HEK293T (cell line): ENCODE results near the gene BICC1.

ENCODE experiments used
- CTCF ChIA-PET: fragments of 350-600 bp; formaldehyde crosslinking; extraction: SDS; loops from one replicate; lab custom pipeline; 2021; ENCODE audit warnings: antibody characterized with exemption, inconsistent platforms; lab: Yijun Ruan, JAX
- POLR2A ChIA-PET: fragments of 350-600 bp; formaldehyde crosslinking; extraction: SDS; loops from one replicate; lab custom pipeline; 2020; ENCODE audit warnings: antibody characterized with exemption, inconsistent platforms; lab: Yijun Ruan, JAX
- DNase-seq: peaks from one replicate; pipeline ENCODE4 v3.0.0; 2012; ENCODE audit warnings: mixed read lengths; ENCODE audit errors: extremely low spot score
- ARNT ChIP-seq: fragments of 450-650 bp; IDR thresholded peaks from 2 replicates; pipeline ENCODE4 v1.6.1; 2017; ENCODE audit warnings: mild to moderate bottlenecking
- BHLHE40 ChIP-seq: fragments of 450-650 bp; IDR thresholded peaks from 2 replicates; pipeline ENCODE4 v1.6.1; 2016; ENCODE audit warnings: mild to moderate bottlenecking, moderate library complexity, borderline replicate concordance
- CTBP1 ChIP-seq: fragments of 450-650 bp; IDR thresholded peaks from 2 replicates; pipeline ENCODE4 v1.6.1; 2016; ENCODE audit warnings: borderline replicate concordance
- ELF4 ChIP-seq: fragments of 450-650 bp; IDR thresholded peaks from 2 replicates; pipeline ENCODE4 v1.6.1; 2017; ENCODE audit warnings: antibody characterized with exemption
- FOXA1 ChIP-seq: fragments of 450-650 bp; IDR thresholded peaks from 2 replicates; pipeline ENCODE4 v1.6.1; 2016; ENCODE audit warnings: mild to moderate bottlenecking
- FOXK2 ChIP-seq: fragments of 450-650 bp; IDR thresholded peaks from 2 replicates; pipeline ENCODE4 v1.6.1; 2016; ENCODE audit warnings: mild to moderate bottlenecking
- FOXM1 ChIP-seq: fragments of 450-650 bp; IDR thresholded peaks from 2 replicates; pipeline ENCODE4 v1.6.1; 2017; ENCODE audit warnings: mild to moderate bottlenecking, borderline replicate concordance
- HDGF ChIP-seq: fragments of 450-650 bp; IDR thresholded peaks from 2 replicates; pipeline ENCODE4 v1.6.1; 2017; ENCODE audit warnings: antibody characterized with exemption, borderline replicate concordance
- L3MBTL2 ChIP-seq: fragments of 450-650 bp; conservative IDR thresholded peaks from 2 replicates; pipeline ENCODE4 v1.6.1; 2016; ENCODE audit warnings: mild to moderate bottlenecking
- LEF1 ChIP-seq: fragments of 450-650 bp; IDR thresholded peaks from 2 replicates; pipeline ENCODE4 v1.6.1; 2017; ENCODE audit warnings: mild to moderate bottlenecking, borderline replicate concordance
- NFRKB ChIP-seq: fragments of 450-650 bp; IDR thresholded peaks from 2 replicates; pipeline ENCODE4 v1.6.1; 2016; ENCODE audit warnings: mild to moderate bottlenecking, moderate library complexity
- SP1 ChIP-seq: fragments of 450-650 bp; IDR thresholded peaks from 2 replicates; pipeline ENCODE4 v1.6.1; 2017
- SUZ12 ChIP-seq: fragments of 450-650 bp; IDR thresholded peaks from 2 replicates; pipeline ENCODE4 v1.6.1; 2016; ENCODE audit warnings: mild to moderate bottlenecking
- TARDBP ChIP-seq: fragments of 450-650 bp; IDR thresholded peaks from 2 replicates; pipeline ENCODE4 v1.6.1; 2016
- ZNF384 ChIP-seq: fragments of 450-650 bp; IDR thresholded peaks from 2 replicates; pipeline ENCODE4 v1.6.1; 2016
- TF ChIP-seq, protein P1 (sequence below): fragments of 450-650 bp; IDR thresholded peaks from 2 replicates; pipeline ENCODE4 v1.6.1; 2016

Gene BICC1

GRCh38 chr10:58721601-58722281 lies 209.1 kb downstream of the BICC1 start:
- DNase-seq: no peak
- POLR2A ChIA-PET: no interaction called here
- TF ChIP-seq CTBP1 (no peak), SUZ12 (no peak), L3MBTL2 (no peak), NFRKB (no peak), LEF1 (no peak), HDGF (no peak), ARNT (no peak), FOXM1 (no peak), FOXA1 (no peak), ZNF384 (no peak), SP1 (no peak), ELF4 (no peak), FOXK2 (no peak), TARDBP (no peak)
- TF ChIP-seq, protein P1, sequence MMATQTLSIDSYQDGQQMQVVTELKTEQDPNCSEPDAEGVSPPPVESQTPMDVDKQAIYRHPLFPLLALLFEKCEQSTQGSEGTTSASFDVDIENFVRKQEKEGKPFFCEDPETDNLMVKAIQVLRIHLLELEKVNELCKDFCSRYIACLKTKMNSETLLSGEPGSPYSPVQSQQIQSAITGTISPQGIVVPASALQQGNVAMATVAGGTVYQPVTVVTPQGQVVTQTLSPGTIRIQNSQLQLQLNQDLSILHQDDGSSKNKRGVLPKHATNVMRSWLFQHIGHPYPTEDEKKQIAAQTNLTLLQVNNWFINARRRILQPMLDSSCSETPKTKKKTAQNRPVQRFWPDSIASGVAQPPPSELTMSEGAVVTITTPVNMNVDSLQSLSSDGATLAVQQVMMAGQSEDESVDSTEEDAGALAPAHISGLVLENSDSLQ: no peak
- CTCF ChIA-PET: no interaction called here

DNA sequence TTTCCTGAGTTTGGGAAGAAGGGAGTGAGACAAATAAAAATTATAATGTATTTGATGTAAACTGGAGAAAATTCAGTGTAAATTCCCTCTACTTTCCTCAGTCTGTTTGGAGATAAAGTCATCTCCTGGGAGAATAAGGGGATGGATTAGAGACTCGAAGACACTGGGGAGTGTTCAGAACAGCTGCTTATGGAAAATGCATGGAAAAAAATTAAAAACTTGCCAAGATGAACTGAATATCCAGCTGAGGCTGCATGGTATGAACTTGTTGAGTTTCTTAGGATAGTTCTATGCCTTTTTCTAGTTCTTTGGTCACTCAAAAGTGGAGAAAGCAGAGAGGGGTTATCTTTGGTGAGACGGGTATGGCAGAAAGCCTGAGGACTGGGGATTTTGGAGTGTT lies 210.5 kb downstream of the BICC1 start:
- TF ChIP-seq L3MBTL2 (no peak), NFRKB (no peak), SP1 (no peak), FOXA1 (no peak), CTBP1 (no peak), HDGF (no peak), FOXM1 (no peak)
- TF ChIP-seq, protein P1: no peak
- ChIA-PET POLR2A (no interaction called here), CTCF (interaction anchor here (0.6 to 0.8 kb wide), 2 partner anchors 20 to 529 kb away, joined by 3 read pairs; no protein-coding TSS in a partner anchor)
- DNase-seq: no peak

- TF ChIP-seq ARNT: no peak
- TF ChIP-seq SP1: no peak
- no peak for TF ChIP-seq FOXA1
- no peak for TF ChIP-seq L3MBTL2
- no peak for TF ChIP-seq LEF1
- no peak for TF ChIP-seq ZNF384
- TF ChIP-seq TARDBP: no peak
- TF ChIP-seq, protein P1: no peak
- TF ChIP-seq ELF4: no peak
- TF ChIP-seq BHLHE40: no peak
- TF ChIP-seq FOXM1: no peak
- TF ChIP-seq HDGF: no peak
- no peak for TF ChIP-seq FOXK2
- no peak for TF ChIP-seq SUZ12
- POLR2A ChIA-PET: no interaction called here
- DNase-seq: no peak
- CTCF ChIA-PET: interaction anchor here (0.6 kb wide), 1 partner anchor 530 kb away, joined by 3 read pairs; no protein-coding TSS in a partner anchor
Measured at GRCh38 chr10:58723966-58724365, 211.3 kb downstream of the BICC1 start.

DNA sequence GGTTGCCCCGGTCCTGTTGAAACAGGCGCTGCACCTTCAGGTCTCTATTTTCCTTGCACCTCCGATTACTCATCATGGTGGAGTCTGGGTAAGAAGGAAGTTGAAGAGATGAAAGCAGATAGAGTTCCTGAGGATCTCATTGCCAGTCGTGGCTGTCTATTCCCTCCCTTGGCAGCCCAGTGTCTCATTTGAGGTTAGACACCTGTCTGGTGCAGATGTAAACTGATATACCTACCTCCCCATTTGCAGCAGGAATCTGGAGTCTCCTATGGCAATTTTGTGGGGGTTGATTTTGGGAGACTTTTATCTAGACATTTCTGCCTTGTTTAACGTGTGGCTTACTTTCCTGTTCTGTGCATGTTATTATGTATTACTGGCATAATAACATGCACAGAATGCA lies 212.1 kb downstream of the BICC1 start:
- DNase-seq: no peak
- ChIA-PET CTCF (no interaction called here), POLR2A (no interaction called here)
- TF ChIP-seq, protein P1: no peak
- TF ChIP-seq CTBP1: no peak
- no peak for TF ChIP-seq SP1
- TF ChIP-seq ARNT: no peak
- TF ChIP-seq FOXA1: no peak
- no peak for TF ChIP-seq LEF1
- TF ChIP-seq NFRKB: no peak
- TF ChIP-seq BHLHE40: no peak
- TF ChIP-seq ZNF384: no peak
- no peak for TF ChIP-seq SUZ12
- no peak for TF ChIP-seq FOXM1
- TF ChIP-seq ELF4: no peak
- TF ChIP-seq HDGF: no peak
- TF ChIP-seq L3MBTL2: no peak
- TF ChIP-seq TARDBP: no peak
- no peak for TF ChIP-seq FOXK2

DNA sequence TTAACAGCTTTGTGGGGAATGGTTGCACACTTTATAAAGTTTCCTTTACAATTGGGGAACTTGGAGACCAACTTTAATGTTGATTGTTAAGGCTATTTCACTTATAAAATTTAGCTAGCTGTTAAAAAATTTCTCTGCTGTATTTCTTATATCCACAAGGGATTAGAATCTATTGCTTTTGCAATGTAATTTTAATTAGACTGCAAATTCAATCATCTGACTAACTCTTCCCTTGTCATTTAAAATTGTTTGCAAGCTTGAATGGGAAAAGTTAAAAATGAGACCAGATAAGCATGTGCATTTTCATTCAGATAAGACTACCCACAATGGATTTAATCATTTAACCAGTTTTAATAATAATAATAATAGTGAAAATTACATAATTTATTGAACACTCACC lies 213.2 kb downstream of the BICC1 start:
- no peak for TF ChIP-seq L3MBTL2
- TF ChIP-seq BHLHE40: no peak
- no peak for TF ChIP-seq ARNT
- no peak for TF ChIP-seq HDGF
- ChIA-PET CTCF (no interaction called here), POLR2A (no interaction called here)
- DNase-seq: no peak

- no peak for TF ChIP-seq BHLHE40
- TF ChIP-seq HDGF: no peak
- TF ChIP-seq L3MBTL2: no peak
- no peak for TF ChIP-seq FOXA1
- TF ChIP-seq NFRKB: no peak
- no peak for TF ChIP-seq ELF4
- TF ChIP-seq, protein P1: no peak
- TF ChIP-seq FOXM1: no peak
- no peak for TF ChIP-seq CTBP1
- TF ChIP-seq ZNF384: no peak
- TF ChIP-seq FOXK2: no peak
- no peak for TF ChIP-seq LEF1
- no peak for TF ChIP-seq TARDBP
- POLR2A ChIA-PET: no interaction called here
- CTCF ChIA-PET: no interaction called here
- no peak for DNase-seq
Measured at GRCh38 chr10:58727633-58728032, 215.0 kb downstream of the BICC1 start.
